NAMALWA (cell line): ENCODE measurements around the gene MAP10.

Experiments used
- DNase-seq: peaks from one replicate; pipeline ENCODE4 v3.0.0-alpha.2; 2015; ENCODE audit warnings: low spot score

MAP10 gene

GRCh38 chr1:232854798-232855159, 49.6 kb downstream of the MAP10 start:
- DNase-seq = no peak

DNA sequence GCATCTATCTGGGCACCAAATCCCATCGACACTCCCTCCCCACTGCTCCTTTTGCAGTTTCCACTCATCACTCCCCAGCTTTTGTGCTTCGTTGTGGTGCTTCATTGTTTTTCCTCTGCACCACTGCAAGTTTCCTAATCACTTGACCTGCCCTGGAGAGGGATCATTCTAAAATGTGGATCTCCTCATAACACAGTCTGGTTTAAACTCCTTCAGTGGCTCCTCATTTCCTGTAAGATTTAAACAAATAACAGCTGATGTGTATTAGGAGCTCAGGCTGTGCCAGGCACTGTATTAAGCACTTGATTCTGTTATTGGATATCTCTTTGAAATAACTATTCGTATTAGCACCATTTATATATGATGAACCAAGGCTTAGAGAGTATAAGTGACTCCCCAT, 51.3 kb downstream of the MAP10 start:
- no peak for DNase-seq
